Parathyroid adenoma (tissue), 2 donors: ENCODE measurements around the gene GLIS1.

ENCODE experiments used
- H2AFZ ChIP-seq: fragments of 300-600 bp; sonication (generic); one replicate; pipeline ENCODE4 v1.7.0; 2017; ENCODE audit warnings: antibody characterized with exemption, mild to moderate bottlenecking
- H3K27ac ChIP-seq: fragments of 300-600 bp; sonication (generic); one replicate; pipeline ENCODE4 v1.7.0; 2017
- H3K27me3 ChIP-seq: fragments of 300-600 bp; sonication (generic); one replicate; pipeline ENCODE4 v1.7.0; 2017; ENCODE audit warnings: low read length; ENCODE audit not compliant: control insufficient read depth, insufficient read depth
- H3K36me3 ChIP-seq: fragments of 300-600 bp; sonication (generic); one replicate; pipeline ENCODE4 v1.7.0; 2017; ENCODE audit warnings: low read length; ENCODE audit not compliant: control insufficient read depth, insufficient read depth
- H3K4me1 ChIP-seq: fragments of 300-600 bp; sonication (generic); one replicate; pipeline ENCODE4 v1.7.0; 2017; ENCODE audit warnings: control low read depth
- H3K4me2 ChIP-seq: fragments of 300-600 bp; sonication (generic); one replicate; pipeline ENCODE4 v1.7.0; 2017; ENCODE audit warnings: low read length
- H3K4me3 ChIP-seq: fragments of 300-600 bp; sonication (generic); one replicate; pipeline ENCODE4 v1.7.0; 2017; ENCODE audit warnings: low read depth, low read length
- H3K79me2 ChIP-seq: fragments of 300-600 bp; sonication (generic); one replicate; pipeline ENCODE4 v1.7.0; 2017; ENCODE audit warnings: control low read depth
- H3K9ac ChIP-seq: fragments of 300-600 bp; sonication (generic); one replicate; pipeline ENCODE4 v1.7.0; 2017; ENCODE audit warnings: mild to moderate bottlenecking
- H3K9me3 ChIP-seq: fragments of 300-600 bp; sonication (generic); one replicate; pipeline ENCODE4 v1.7.0; 2017; ENCODE audit warnings: low read length; ENCODE audit not compliant: control insufficient read depth
- CTCF ChIP-seq: fragments of 300-600 bp; sonication (generic); IDR thresholded peaks from one replicate; pipeline ENCODE4 v1.7.0; 2017; ENCODE audit warnings: antibody characterized with exemption, mild to moderate bottlenecking
- donor health status: primary hyperparathyroidism.

Gene GLIS1

GRCh38 chr1:53574621-53575020, 164.3 kb downstream of the GLIS1 start:
- H3K4me3 ChIP-seq, result no peak overlapping the region
- H3K9me3 ChIP-seq, result no peaks in the 10 kb centered on the region

GRCh38 chr1:53573931-53574330, 165.0 kb downstream of the GLIS1 start:
- TF ChIP-seq CTCF, result no peak
- H3K4me3 ChIP-seq, result no peak overlapping the region
- H3K9me3 ChIP-seq, result no peaks in the 10 kb centered on the region
- no peaks in the 10 kb centered on the region for H3K79me2 ChIP-seq
- no peak overlapping the region for H3K27ac ChIP-seq
- H3K4me2 ChIP-seq, result no peak overlapping the region
- no peaks in the 10 kb centered on the region for H3K36me3 ChIP-seq
- H2AFZ ChIP-seq, result no peak overlapping the region
- H3K9ac ChIP-seq, result no peak overlapping the region
- H3K27me3 ChIP-seq, result no peaks in the 10 kb centered on the region
- H3K4me1 ChIP-seq, result no peaks in the 10 kb centered on the region

More at GRCh38 chr1:53574621-53575020, 164.3 kb downstream of the GLIS1 start:
- Histone ChIP-seq H3K27ac (no peak overlapping the region), H3K4me1 (no peaks in the 10 kb centered on the region), H3K79me2 (no peaks in the 10 kb centered on the region), H2AFZ (no peak overlapping the region), H3K4me2 (no peak overlapping the region), H3K9ac (no peak overlapping the region), H3K27me3 (no peaks in the 10 kb centered on the region), H3K36me3 (no peaks in the 10 kb centered on the region)
- no peak for TF ChIP-seq CTCF

GRCh38 chr1:53573522-53573921, 165.4 kb downstream of the GLIS1 start:
- no peak overlapping the region for H3K9ac ChIP-seq
- no peaks in the 10 kb centered on the region for H3K79me2 ChIP-seq
- no peak overlapping the region for H3K4me2 ChIP-seq
- no peaks in the 10 kb centered on the region for H3K27me3 ChIP-seq
- no peaks in the 10 kb centered on the region for H3K9me3 ChIP-seq
- no peaks in the 10 kb centered on the region for H3K36me3 ChIP-seq
- H3K27ac ChIP-seq, result no peak overlapping the region
- no peak overlapping the region for H2AFZ ChIP-seq
- no peaks in the 10 kb centered on the region for H3K4me1 ChIP-seq
- TF ChIP-seq CTCF, result no peak
- H3K4me3 ChIP-seq, result no peak overlapping the region

- Histone ChIP-seq H3K27me3 (no peaks in the 10 kb centered on the region), H3K9me3 (no peaks in the 10 kb centered on the region), H3K79me2 (no peaks in the 10 kb centered on the region), H2AFZ (no peak overlapping the region), H3K9ac (no peak overlapping the region), H3K4me1 (no peaks in the 10 kb centered on the region), H3K4me2 (no peak overlapping the region), H3K27ac (no peak overlapping the region), H3K36me3 (no peaks in the 10 kb centered on the region), H3K4me3 (no peak overlapping the region)
- TF ChIP-seq CTCF, result no peak
Observed at GRCh38 chr1:53572815-53573173, 166.2 kb downstream of the GLIS1 start.

- H3K27ac ChIP-seq, result no peak overlapping the region
- H3K9me3 ChIP-seq, result no peaks in the 10 kb centered on the region
Observed at GRCh38 chr1:53572065-53572814, 166.7 kb downstream of the GLIS1 start.

More at GRCh38 chr1:53572065-53572814, 166.7 kb downstream of the GLIS1 start:
- H2AFZ ChIP-seq, result no peak overlapping the region
- no peaks in the 10 kb centered on the region for H3K79me2 ChIP-seq
- no peaks in the 10 kb centered on the region for H3K36me3 ChIP-seq
- no peak for TF ChIP-seq CTCF
- no peak overlapping the region for H3K4me2 ChIP-seq
- H3K27me3 ChIP-seq, result no peaks in the 10 kb centered on the region
- no peak overlapping the region for H3K4me3 ChIP-seq
- H3K4me1 ChIP-seq, result no peaks in the 10 kb centered on the region
- no peak overlapping the region for H3K9ac ChIP-seq
